Neural progenitor cell (in vitro differentiated cells): ENCODE data around the gene POFUT2. TPM values are rescaled to one million over a fixed set of nuclear protein-coding genes. Genes with fewer than 3 reads are reported as not detected.
A peak's percentile ranks its signal among the peaks of the same experiment; 100 is the strongest.

Experiments used
- DNase-seq: peaks from one replicate; pipeline ENCODE4 v3.0.0-alpha.2; 2016; ENCODE audit warnings: low spot score
- H2AFZ ChIP-seq: fragments of 200-600 bp; sonication (generic); replicated peaks from 2 replicates; pipeline ENCODE4 v1.6.1; 2016; ENCODE audit warnings: antibody characterized with exemption
- H3F3A ChIP-seq: fragments of 200-600 bp; sonication (generic); 2 replicates; pipeline ENCODE4 v1.6.1; 2016; ENCODE audit warnings: antibody characterized with exemption, low read depth
- H3K27ac ChIP-seq: fragments of 200-600 bp; sonication (generic); 2 replicates; pipeline ENCODE4 v1.5.1; 2016; ENCODE audit warnings: mild to moderate bottlenecking
- H3K27me3 ChIP-seq: fragments of 200-600 bp; sonication (generic); 2 replicates; pipeline ENCODE4 v1.6.1; 2016; ENCODE audit warnings: mild to moderate bottlenecking, moderate library complexity
- H3K36me3 ChIP-seq: fragments of 200-600 bp; sonication (generic); 2 replicates; pipeline ENCODE4 v1.5.1; 2016
- H3K4me1 ChIP-seq: fragments of 200-600 bp; sonication (generic); 2 replicates; pipeline ENCODE4 v1.6.1; 2016; ENCODE audit warnings: mixed run types
- H3K4me2 ChIP-seq: fragments of 200-600 bp; sonication (generic); 2 replicates; pipeline ENCODE4 v1.6.1; 2016
- H3K4me3 ChIP-seq: fragments of 200-600 bp; sonication (generic); 2 replicates; pipeline ENCODE4 v1.5.1; 2016
- H3K79me2 ChIP-seq: fragments of 200-600 bp; sonication (generic); 2 replicates; pipeline ENCODE4 v1.6.1; 2016; ENCODE audit warnings: low read depth
- H3K9ac ChIP-seq: fragments of 200-600 bp; sonication (generic); 2 replicates; pipeline ENCODE4 v1.6.1; 2016
- H3K9me3 ChIP-seq: fragments of 200-600 bp; sonication (generic); 2 replicates; pipeline ENCODE4 v1.5.1; 2016; ENCODE audit warnings: low read depth
- H4K20me1 ChIP-seq: fragments of 200-600 bp; sonication (generic); 2 replicates; pipeline ENCODE4 v1.6.1; 2016; ENCODE audit warnings: low read depth
- H3K27ac Mint-ChIP-seq: 3 replicates; pipeline ENCODE4 v1.8.0; 2021; ENCODE audit warnings: mixed read lengths
- H3K27me3 Mint-ChIP-seq: 2 replicates; pipeline ENCODE4 v1.8.0; 2022; ENCODE audit warnings: low read depth, mild to moderate bottlenecking, inconsistent platforms, moderate library complexity, mixed read lengths; ENCODE audit not compliant: insufficient read depth
- H3K36me3 Mint-ChIP-seq: 3 replicates; pipeline ENCODE4 v1.8.0; 2021; ENCODE audit warnings: mixed read lengths
- H3K4me1 Mint-ChIP-seq: 3 replicates; pipeline ENCODE4 v1.8.0; 2021; ENCODE audit warnings: mixed read lengths
- H3K4me3 Mint-ChIP-seq: 3 replicates; pipeline ENCODE4 v1.8.0; 2021; ENCODE audit warnings: mild to moderate bottlenecking, moderate library complexity, mixed read lengths
- H3K9me3 Mint-ChIP-seq: 3 replicates; pipeline ENCODE4 v1.8.0; 2020; ENCODE audit warnings: mixed read lengths
- CTCF ChIP-seq: fragments of 200-600 bp; sonication (generic); IDR thresholded peaks from 2 replicates; pipeline ENCODE4 v1.5.1; 2017; ENCODE audit warnings: antibody characterized with exemption, mild to moderate bottlenecking
- EZH2 ChIP-seq: fragments of 200-600 bp; sonication (generic); IDR thresholded peaks from 2 replicates; pipeline ENCODE4 v1.6.1; 2017; ENCODE audit warnings: antibody characterized with exemption, mild to moderate bottlenecking, moderate library complexity
- EZH2phosphoT487 ChIP-seq: fragments of 200-600 bp; sonication (generic); IDR thresholded peaks from 2 replicates; pipeline ENCODE4 v1.6.1; 2017; ENCODE audit warnings: antibody characterized with exemption
- total RNA-seq: library from RNA; depleted of rRNA; stranded (reverse); fragments of >200 nt; gene quantifications from 2 replicates; pipeline ENCODE4 v1.2.3, GENCODE V29; 2015; ENCODE audit warnings: low replicate concordance

The POFUT2 gene
- total RNA-seq, 1 donor from 2014 or later = 28.5 TPM

DNA sequence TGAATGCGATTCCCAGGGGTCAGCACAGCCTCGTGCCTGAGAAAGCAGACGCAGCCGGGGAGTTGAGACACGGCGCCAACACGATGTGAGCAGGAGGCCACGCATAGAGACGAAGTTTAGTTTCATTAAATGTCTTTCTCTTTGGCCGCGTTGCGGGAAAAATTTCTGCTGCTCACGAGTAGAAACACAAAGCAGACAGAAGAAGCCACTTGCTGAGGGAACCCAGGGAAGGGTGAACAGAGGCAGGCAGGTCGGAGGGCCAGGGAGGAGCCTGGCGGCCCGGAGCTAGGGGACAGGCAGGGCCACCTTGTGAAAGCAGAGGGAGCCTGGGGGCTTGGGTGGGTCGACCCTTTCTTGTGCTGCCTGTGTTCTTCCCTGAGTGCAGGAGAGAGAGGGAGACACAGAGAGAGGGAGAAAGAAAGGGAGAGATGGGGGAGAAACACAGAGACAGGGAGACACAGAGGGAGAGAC is 33.2 kb downstream of the POFUT2 start:
- Mint-ChIP-seq H3K27ac (peak overlapping the region; percentile 86), H3K27me3 (peaks cover 4% of the 10 kb centered on the region), H3K4me3 (no peak overlapping the region), H3K36me3 (no peaks in the 10 kb centered on the region), H3K4me1 (peaks cover 32% of the 10 kb centered on the region), H3K9me3 (peaks cover 17% of the 10 kb centered on the region)
- Histone ChIP-seq H4K20me1 (no peaks in the 10 kb centered on the region), H3K79me2 (no peaks in the 10 kb centered on the region), H3K9ac (no peak overlapping the region), H3K27me3 (no peaks in the 10 kb centered on the region), H3F3A (peaks cover 4% of the 10 kb centered on the region), H3K9me3 (no peaks in the 10 kb centered on the region), H2AFZ (no peak overlapping the region), H3K4me2 (no peak overlapping the region), H3K4me3 (no peak overlapping the region), H3K36me3 (no peaks in the 10 kb centered on the region), H3K27ac (no peak overlapping the region), H3K4me1 (peaks cover 17% of the 10 kb centered on the region)
- no peak for DNase-seq
- TF ChIP-seq EZH2phosphoT487 (no peak), EZH2 (no peak), CTCF (no peak)

DNA sequence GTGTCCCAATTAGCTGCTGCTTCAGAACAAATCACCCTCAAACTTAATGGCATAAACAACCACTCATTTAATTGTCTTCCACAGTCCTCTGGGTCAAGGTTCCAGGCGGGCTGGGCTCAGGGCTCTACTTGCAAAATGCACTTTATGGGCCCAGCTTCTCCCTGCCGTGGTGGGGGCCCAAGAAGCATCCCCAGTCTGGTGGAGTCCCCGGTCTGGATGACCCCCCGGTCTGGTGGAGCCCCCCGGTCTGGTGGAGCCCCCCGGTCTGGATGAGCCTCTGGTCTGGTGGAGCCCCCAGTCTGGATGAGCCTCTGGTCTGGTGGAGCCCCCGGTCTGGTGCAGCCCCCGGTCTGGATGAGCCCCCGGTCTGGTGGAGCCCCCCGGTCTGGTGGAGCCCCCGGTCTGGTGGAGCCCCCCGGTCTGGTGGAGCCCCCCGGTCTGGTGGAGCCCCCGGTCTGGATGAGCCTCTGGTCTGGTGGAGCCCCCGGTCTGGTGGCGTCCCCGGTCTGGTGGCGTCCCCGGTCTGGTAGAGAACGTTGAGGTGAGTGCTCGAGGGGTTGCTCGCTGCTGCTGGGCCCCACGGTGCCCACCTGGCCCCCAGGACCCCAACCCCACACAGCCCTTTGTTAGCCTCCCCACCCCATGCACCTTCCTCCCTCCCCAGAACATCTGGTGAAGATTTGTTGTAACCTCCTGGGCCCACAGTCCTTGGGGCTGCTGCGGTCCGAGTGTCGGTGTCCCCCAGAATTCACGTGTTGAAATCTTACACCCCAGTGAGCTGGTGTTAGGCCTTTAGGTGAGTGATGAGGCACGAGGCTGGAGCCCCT is 33.8 kb downstream of the POFUT2 start:
- Mint-ChIP-seq H3K4me1 (peaks cover 38% of the 10 kb centered on the region), H3K27me3 (peaks cover 4% of the 10 kb centered on the region), H3K4me3 (no peak overlapping the region), H3K27ac (peak overlapping the region; percentile 86), H3K36me3 (no peaks in the 10 kb centered on the region), H3K9me3 (peaks cover 18% of the 10 kb centered on the region)
- peaks cover 21% of the 10 kb centered on the region for H3K4me1 ChIP-seq
- H3K4me2 ChIP-seq = no peak overlapping the region
- no peak overlapping the region for H3K4me3 ChIP-seq
- DNase-seq = no peak
- H3K27me3 ChIP-seq = no peaks in the 10 kb centered on the region
- no peak overlapping the region for H3K27ac ChIP-seq
- no peak for TF ChIP-seq EZH2phosphoT487
- no peak overlapping the region for H3K9ac ChIP-seq
- H2AFZ ChIP-seq = no peak overlapping the region
- H3K79me2 ChIP-seq = no peaks in the 10 kb centered on the region
- H3K36me3 ChIP-seq = no peaks in the 10 kb centered on the region
- H3K9me3 ChIP-seq = no peaks in the 10 kb centered on the region
- no peaks in the 10 kb centered on the region for H4K20me1 ChIP-seq
- peaks cover 8% of the 10 kb centered on the region for H3F3A ChIP-seq

GRCh38 chr21:45253180-45253579 is 34.5 kb downstream of the POFUT2 start:
- Mint-ChIP-seq H3K27ac (peak overlapping the region; percentile 63), H3K36me3 (no peaks in the 10 kb centered on the region), H3K4me3 (no peak overlapping the region), H3K27me3 (peaks cover 4% of the 10 kb centered on the region), H3K4me1 (peaks cover 38% of the 10 kb centered on the region), H3K9me3 (peaks cover 18% of the 10 kb centered on the region)
- Histone ChIP-seq H2AFZ (no peak overlapping the region), H3K79me2 (no peaks in the 10 kb centered on the region), H3K9me3 (no peaks in the 10 kb centered on the region), H3K4me1 (peaks cover 24% of the 10 kb centered on the region), H3F3A (peaks cover 8% of the 10 kb centered on the region), H3K36me3 (no peaks in the 10 kb centered on the region), H4K20me1 (no peaks in the 10 kb centered on the region), H3K4me3 (no peak overlapping the region), H3K9ac (no peak overlapping the region), H3K4me2 (no peak overlapping the region), H3K27ac (no peak overlapping the region), H3K27me3 (peaks cover 4% of the 10 kb centered on the region)
- no peak for TF ChIP-seq EZH2phosphoT487
- DNase-seq = no peak

DNA sequence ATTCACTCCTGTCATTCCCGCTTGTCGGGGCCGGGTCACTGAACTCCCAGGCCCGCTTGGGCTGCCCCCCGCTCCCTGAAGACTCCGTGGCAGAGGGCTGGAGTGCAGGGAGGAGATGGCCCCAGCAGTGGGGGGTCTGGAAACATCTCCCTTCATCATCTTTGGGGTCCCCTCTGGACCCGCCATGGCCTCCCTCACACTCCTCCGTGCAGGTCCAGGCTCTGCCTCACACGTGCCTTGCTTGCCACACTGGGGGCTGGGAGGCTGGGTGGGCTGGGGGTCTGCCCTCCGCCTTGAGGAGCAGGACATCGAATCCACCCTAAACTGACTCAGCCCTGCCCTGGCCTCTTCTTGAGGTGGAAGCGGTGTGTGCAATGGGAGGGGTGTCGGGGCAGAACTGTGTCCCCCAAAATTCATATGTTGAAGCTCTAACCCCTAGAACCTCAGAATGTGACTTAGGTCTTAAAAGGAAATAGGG is 35.2 kb downstream of the POFUT2 start:
- Mint-ChIP-seq H3K9me3 (peaks cover 18% of the 10 kb centered on the region), H3K36me3 (no peaks in the 10 kb centered on the region), H3K4me3 (no peak overlapping the region), H3K4me1 (peaks cover 40% of the 10 kb centered on the region), H3K27me3 (peaks cover 4% of the 10 kb centered on the region), H3K27ac (no peak overlapping the region)
- H2AFZ ChIP-seq = no peak overlapping the region
- TF ChIP-seq EZH2 = no peak
- TF ChIP-seq EZH2phosphoT487 = no peak
- TF ChIP-seq CTCF = no peak
- peaks cover 8% of the 10 kb centered on the region for H3F3A ChIP-seq
- H3K79me2 ChIP-seq = no peaks in the 10 kb centered on the region
- H3K4me2 ChIP-seq = no peak overlapping the region
- no peaks in the 10 kb centered on the region for H4K20me1 ChIP-seq
- no peaks in the 10 kb centered on the region for H3K9me3 ChIP-seq
- H3K4me1 ChIP-seq = peaks cover 20% of the 10 kb centered on the region
- H3K36me3 ChIP-seq = no peaks in the 10 kb centered on the region
- no peak overlapping the region for H3K4me3 ChIP-seq
- peaks cover 7% of the 10 kb centered on the region for H3K27me3 ChIP-seq
- DNase-seq = no peak
- no peak overlapping the region for H3K27ac ChIP-seq
- no peak overlapping the region for H3K9ac ChIP-seq
